HG02973 (cell line): Measurements from ENCODE around the gene OR1J4.
"Not testable (repeated sequence)": the region's sequence is repeated elsewhere in the genome, so short reads cannot be mapped to it uniquely, and the experiment has no call there.

ENCODE experiments used
- ATAC-seq: cut with Tn5 transposase; IDR thresholded peaks from one replicate; pipeline ENCODE4 v1.9.1; 2021; ENCODE audit warnings: moderate library complexity; ENCODE audit not compliant: unreplicated experiment

OR1J4 gene

GRCh38 chr9:122518841-122519240 lies at the start of gene OR1J4:
OR1J4 (plus strand) TSS chr9:122519141; CDS start chr9:122519141, 0 bp downstream.
- no peak for ATAC-seq

GRCh38 chr9:122474561-122474960 lies 44.4 kb upstream of the OR1J4 start:
- ATAC-seq, result no peak

GRCh38 chr9:122475717-122476116 lies 43.2 kb upstream of the OR1J4 start:
- no peak for ATAC-seq

- no peak for ATAC-seq
Measured at GRCh38 chr9:122477346-122477745, 41.6 kb upstream of the OR1J4 start.

GRCh38 chr9:122477826-122478225 lies 41.1 kb upstream of the OR1J4 start, which contains the start of gene OR1J1:
OR1J1 (minus strand) TSS chr9:122477926; CDS start chr9:122477926, 0 bp downstream.
- no peak for ATAC-seq

- ATAC-seq, result no peak
Measured at GRCh38 chr9:122479062-122479461, 39.9 kb upstream of the OR1J4 start.

GRCh38 chr9:122498883-122499288 lies 20.1 kb upstream of the OR1J4 start:
- no peak for ATAC-seq

GRCh38 chr9:122506964-122507363 lies 12.0 kb upstream of the OR1J4 start:
- ATAC-seq, result no peak

GRCh38 chr9:122510502-122510901 lies 8.4 kb upstream of the OR1J4 start, which contains the start of gene OR1J2:
OR1J2 (plus strand) TSS chr9:122510802; CDS start chr9:122510802, 0 bp downstream.
- no peak for ATAC-seq

- ATAC-seq, result no peak
Measured at GRCh38 chr9:122518226-122518625, 715 bp upstream of the OR1J4 start.

GRCh38 chr9:122519376-122519775 lies 435 bp downstream of the OR1J4 start:
- no peak for ATAC-seq

- ATAC-seq, result no peak
Measured at GRCh38 chr9:122526602-122527001, 7.7 kb downstream of the OR1J4 start.

GRCh38 chr9:122527193-122527592 lies 8.3 kb downstream of the OR1J4 start, which contains the start of gene OR1N1:
OR1N1 (minus strand) TSS chr9:122527293; CDS start chr9:122527293, 0 bp downstream.
- no peak for ATAC-seq

GRCh38 chr9:122531157-122531556 lies 12.2 kb downstream of the OR1J4 start:
- ATAC-seq, result not testable (repeated sequence)

- no peak for ATAC-seq
Measured at GRCh38 chr9:122536134-122536533, 17.2 kb downstream of the OR1J4 start.

GRCh38 chr9:122537066-122537465 lies 18.1 kb downstream of the OR1J4 start:
- ATAC-seq, result not testable (repeated sequence)

GRCh38 chr9:122538757-122539156 lies 19.8 kb downstream of the OR1J4 start:
- no peak for ATAC-seq

GRCh38 chr9:122546196-122546595 lies 27.3 kb downstream of the OR1J4 start:
- ATAC-seq, result no peak

GRCh38 chr9:122551371-122551770 lies 32.4 kb downstream of the OR1J4 start:
- ATAC-seq, result no peak

GRCh38 chr9:122552812-122553211 lies 33.9 kb downstream of the OR1J4 start, which contains the start of gene OR1N2:
OR1N2 (plus strand) TSS chr9:122553112; CDS start chr9:122553212, 100 bp downstream.
- ATAC-seq, result no peak

- ATAC-seq, result no peak
Measured at GRCh38 chr9:122561446-122561845, 42.5 kb downstream of the OR1J4 start.

GRCh38 chr9:122562134-122562760 lies 43.3 kb downstream of the OR1J4 start:
- ATAC-seq, result no peak

GRCh38 chr9:122567901-122568300 lies 49.0 kb downstream of the OR1J4 start:
- no peak for ATAC-seq
